Endothelial cell of umbilical vein (primary cell): Measurements from ENCODE around the gene COL18A1. TPM values are rescaled to one million over a fixed set of nuclear protein-coding genes. Genes with fewer than 3 reads are reported as not detected.

Experiments used
- BruUV-seq: library from RNA; stranded (reverse); fragments of 400-500 nt; replicated peaks from 2 replicates; lab custom pipeline; 2021; lab: Mats Ljungman, UMichigan
- CTCF ChIA-PET: fragments of 300-600, 350-600 bp; sonication (Branson Sonifier 250); formaldehyde crosslinking; loops from one replicate; lab custom pipeline; 2021; ENCODE audit warnings: antibody characterized with exemption, inconsistent platforms; lab: Charles Lee
- POLR2A ChIA-PET: fragments of 300-600, 350-600 bp; sonication (Branson Sonifier 250); formaldehyde crosslinking; loops from one replicate; lab custom pipeline; 2021; ENCODE audit warnings: antibody characterized with exemption, inconsistent platforms; lab: Charles Lee
- DNase-seq: peaks from one replicate; pipeline ENCODE4 v3.0.0-alpha.2; 2011; ENCODE audit warnings: low read depth, low spot score
- FAIRE-seq: peaks from 2 replicates; lab custom pipeline; 2011; peaks lifted over from hg19 to GRCh38; lab: Jason Lieb, UNC
- H2AFZ ChIP-seq: 2 replicates; pipeline ENCODE4 v1.6.0; 2012; ENCODE audit warnings: low read depth, low read length, control low read depth, inconsistent platforms
- H3K27ac ChIP-seq: 2 replicates; pipeline ENCODE4 v1.5.1; 2011; ENCODE audit warnings: low read depth, mild to moderate bottlenecking, control low read depth, low read length, moderate library complexity; ENCODE audit not compliant: insufficient read depth
- H3K27me3 ChIP-seq, 2 experiments: 2 replicates each; pipeline versions ENCODE4 v1.6.0 to v1.6.1; 2011; ENCODE audit warnings: low read length in 2 of 2, mixed read lengths in 1 of 2; ENCODE audit not compliant: control insufficient read depth in 2 of 2, insufficient read depth in 2 of 2
- H3K36me3 ChIP-seq, 2 experiments: 2 replicates in 1 of 2; 3 replicates in 1 of 2; pipeline ENCODE4 v1.5.1; 2011; ENCODE audit warnings: low read length in 2 of 2, mild to moderate bottlenecking in 1 of 2, moderate library complexity in 1 of 2; ENCODE audit not compliant: control insufficient read depth in 2 of 2, insufficient read depth in 2 of 2; ENCODE audit errors: extremely low read depth in 1 of 2
- H3K4me1 ChIP-seq: 3 replicates; pipeline ENCODE4 v1.5.1; 2011; ENCODE audit warnings: mild to moderate bottlenecking, low read length; ENCODE audit not compliant: control insufficient read depth, insufficient read depth; ENCODE audit errors: extremely low read depth
- H3K4me2 ChIP-seq: 2 replicates; pipeline ENCODE4 v1.6.1; 2011; ENCODE audit warnings: low read length, control low read depth, mixed read lengths; ENCODE audit not compliant: insufficient read depth
- H3K4me3 ChIP-seq, 3 experiments: fragments of 200-600 bp in 1 of 3; sonication (generic), shearing (Covaris generic) in 1 of 3; replicated peaks in 1 of 3; 2 replicates each; pipeline ENCODE4 v1.5.1; 2011 to 2016; ENCODE audit warnings: control low read depth in 3 of 3, low read length in 3 of 3, mild to moderate bottlenecking in 2 of 3, inconsistent platforms in 1 of 3, low read depth in 1 of 3, moderate library complexity in 1 of 3; ENCODE audit not compliant: insufficient read depth in 1 of 3
- H3K79me2 ChIP-seq: 2 replicates; pipeline ENCODE4 v1.6.0; 2012; ENCODE audit warnings: low read length, inconsistent platforms; ENCODE audit not compliant: control insufficient read depth, insufficient read depth
- H3K9ac ChIP-seq: replicated peaks from 2 replicates; pipeline ENCODE3; 2011; ENCODE audit warnings: low read length, control low read depth; ENCODE audit not compliant: insufficient read depth; ENCODE audit errors: extremely low read depth
- H3K9me1 ChIP-seq: replicated peaks from 3 replicates; pipeline ENCODE4 v1.6.0; 2011; ENCODE audit warnings: mild to moderate bottlenecking, low read length; ENCODE audit not compliant: control insufficient read depth, insufficient read depth; ENCODE audit errors: extremely low read depth
- H3K9me3 ChIP-seq: replicated peaks from 2 replicates; pipeline ENCODE4 v1.5.1; 2012; ENCODE audit warnings: low read length, inconsistent platforms; ENCODE audit not compliant: control insufficient read depth, insufficient read depth
- H4K20me1 ChIP-seq: replicated peaks from 2 replicates; pipeline ENCODE3; 2011; ENCODE audit warnings: mild to moderate bottlenecking, low read length; ENCODE audit not compliant: control insufficient read depth, insufficient read depth; ENCODE audit errors: extremely low read depth
- EZH2 ChIP-seq: IDR thresholded peaks from 2 replicates; pipeline ENCODE4 v1.6.1; 2012; ENCODE audit warnings: borderline replicate concordance, low read depth, mild to moderate bottlenecking, moderate library complexity, low read length, inconsistent platforms; ENCODE audit not compliant: severe bottlenecking
- FOS ChIP-seq: IDR thresholded peaks from 2 replicates; pipeline ENCODE4 v1.6.1; 2011; ENCODE audit warnings: mild to moderate bottlenecking, low read length, moderate library complexity, borderline replicate concordance; ENCODE audit not compliant: insufficient read depth
- GATA2 ChIP-seq: IDR thresholded peaks from 2 replicates; pipeline ENCODE4 v1.7.0; 2011; ENCODE audit warnings: low read depth, mild to moderate bottlenecking, moderate library complexity, mixed read lengths, low read length; ENCODE audit not compliant: insufficient read length, insufficient read depth
- JUN ChIP-seq: IDR thresholded peaks from 2 replicates; pipeline ENCODE4 v1.6.1; 2011; ENCODE audit warnings: borderline replicate concordance, low read depth; ENCODE audit not compliant: insufficient read length, insufficient read depth
- MYC ChIP-seq: IDR thresholded peaks from one replicate; pipeline ENCODE4 v1.6.1; 2011; ENCODE audit warnings: mild to moderate bottlenecking, low read depth, low read length
- POLR2A ChIP-seq: IDR thresholded peaks from 2 replicates; pipeline ENCODE4 v1.6.1; 2012; ENCODE audit warnings: low read depth, mild to moderate bottlenecking, control low read depth, low read length
- POLR2AphosphoS5 ChIP-seq: IDR thresholded peaks from 2 replicates; pipeline ENCODE4 v1.6.1; 2012; ENCODE audit warnings: low read depth, mild to moderate bottlenecking, control low read depth, low read length, moderate library complexity; ENCODE audit not compliant: insufficient read depth
- dilution Hi-C: fragments of 300-500 bp; cut with MboI; formaldehyde crosslinking; loops from one replicate; pipeline ENCODE4 v1.15.0; 2019; ENCODE audit warnings: low sequenced_read_pairs; ENCODE audit not compliant: extremely low pct_ligation_motif_present
- intact Hi-C: fragments of 100-400 bp; cut with micrococcal nuclease; formaldehyde crosslinking; loops from one replicate; pipeline ENCODE4 v1.10.0; 2022
- polyA plus RNA-seq, 4 experiments: library from polyadenylated mRNA; depleted of rRNA in 3 of 4; stranded (reverse) in 3 of 4; unstranded in 1 of 4; fragments of >200 nt; gene quantifications; 2 replicates each; pipeline versions ENCODE4 v1.2.1 to v1.2.3, GENCODE V29; 2011 to 2012; ENCODE audit warnings: missing spikeins in 1 of 4
- total RNA-seq: library from RNA; stranded (reverse); gene quantifications from 2 replicates; pipeline ENCODE4 v1.2.3, GENCODE V29; 2021
- TF ChIP-seq, protein P1 (sequence below), 2 donors: IDR thresholded peaks; 1 replicate in 1 of 2; 2 replicates in 1 of 2; pipeline ENCODE4 v1.5.1; 2011; ENCODE audit warnings: low read length in 2 of 2, mild to moderate bottlenecking in 2 of 2, moderate library complexity in 2 of 2, control low read depth in 1 of 2, inconsistent platforms in 1 of 2, low read depth in 1 of 2; ENCODE audit not compliant: insufficient read depth in 1 of 2; ENCODE audit errors: extremely low read depth in 1 of 2
- TF ChIP-seq, protein P2 (sequence below): IDR thresholded peaks from 2 replicates; pipeline ENCODE4 v1.6.1; 2011; ENCODE audit not compliant: insufficient read depth, insufficient read length

COL18A1 gene
- total and polyA plus RNA-seq, 2 donors (not counting 3 experiments of a cell fraction or from before 2014, with no cell fraction given): 198 to 252 TPM

DNA sequence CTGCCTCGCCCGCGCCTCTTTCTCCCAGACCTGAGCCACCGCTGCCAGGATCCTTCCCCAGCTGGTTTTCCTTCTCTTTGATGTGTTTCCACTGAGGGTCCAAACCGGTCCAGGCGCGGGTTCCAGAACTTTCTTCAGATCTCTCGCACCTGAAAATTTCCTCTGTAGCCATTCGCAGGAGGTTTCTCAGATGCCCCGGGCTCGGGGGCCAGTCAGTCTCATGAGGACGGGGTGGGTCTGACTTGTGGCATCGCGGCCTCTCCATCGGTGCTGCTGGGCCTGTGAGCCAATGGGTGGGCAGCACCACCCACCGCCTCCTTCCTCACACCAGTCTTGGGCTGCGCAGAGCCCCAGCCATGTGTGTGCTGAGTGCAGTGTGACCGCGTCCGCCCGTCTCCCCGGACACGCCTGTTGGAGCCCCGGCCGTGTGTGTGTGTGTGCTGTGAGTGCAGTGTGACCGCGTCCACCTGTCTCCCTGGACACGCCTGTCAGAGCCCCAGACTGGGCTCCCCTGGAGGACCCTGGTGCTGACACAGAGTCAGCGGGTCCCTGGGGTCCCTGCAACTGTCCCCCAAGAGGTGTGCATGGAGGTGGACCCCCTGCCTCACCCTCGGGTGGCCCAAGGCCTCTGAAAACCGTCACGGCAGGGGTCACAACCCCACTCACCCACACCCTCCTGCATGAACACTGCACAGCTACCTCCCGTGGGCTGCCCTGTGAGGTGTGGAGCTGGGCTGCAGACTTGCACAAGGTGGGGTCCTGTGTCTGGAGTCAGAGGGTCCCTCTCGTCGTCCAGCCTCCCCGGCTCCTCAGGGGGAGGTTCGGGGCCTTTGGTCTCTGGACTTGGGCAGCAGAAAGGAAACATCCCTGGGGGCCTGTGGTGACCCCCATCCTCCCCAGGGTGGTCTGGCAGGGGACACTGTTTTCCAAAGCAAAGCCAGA is 20.2 kb downstream of the COL18A1 start:
- H3K27ac ChIP-seq: no peak overlapping the region
- no peaks in the 10 kb centered on the region for H3K27me3 ChIP-seq
- H3K9ac ChIP-seq: no peak overlapping the region
- dilution Hi-C loops: no loop called here
- FAIRE-seq: no peak
- ChIA-PET CTCF (no interaction called here), POLR2A (no interaction called here)
- peaks cover 0 to 2% of the 10 kb centered on the region in 2 experiments for H3K36me3 ChIP-seq
- H3K4me1 ChIP-seq: peaks cover 12% of the 10 kb centered on the region
- no peaks in the 10 kb centered on the region for H3K9me3 ChIP-seq
- H3K9me1 ChIP-seq: no peaks in the 10 kb centered on the region
- H4K20me1 ChIP-seq: no peaks in the 10 kb centered on the region
- H3K4me2 ChIP-seq: no peak overlapping the region
- TF ChIP-seq, protein P1, sequence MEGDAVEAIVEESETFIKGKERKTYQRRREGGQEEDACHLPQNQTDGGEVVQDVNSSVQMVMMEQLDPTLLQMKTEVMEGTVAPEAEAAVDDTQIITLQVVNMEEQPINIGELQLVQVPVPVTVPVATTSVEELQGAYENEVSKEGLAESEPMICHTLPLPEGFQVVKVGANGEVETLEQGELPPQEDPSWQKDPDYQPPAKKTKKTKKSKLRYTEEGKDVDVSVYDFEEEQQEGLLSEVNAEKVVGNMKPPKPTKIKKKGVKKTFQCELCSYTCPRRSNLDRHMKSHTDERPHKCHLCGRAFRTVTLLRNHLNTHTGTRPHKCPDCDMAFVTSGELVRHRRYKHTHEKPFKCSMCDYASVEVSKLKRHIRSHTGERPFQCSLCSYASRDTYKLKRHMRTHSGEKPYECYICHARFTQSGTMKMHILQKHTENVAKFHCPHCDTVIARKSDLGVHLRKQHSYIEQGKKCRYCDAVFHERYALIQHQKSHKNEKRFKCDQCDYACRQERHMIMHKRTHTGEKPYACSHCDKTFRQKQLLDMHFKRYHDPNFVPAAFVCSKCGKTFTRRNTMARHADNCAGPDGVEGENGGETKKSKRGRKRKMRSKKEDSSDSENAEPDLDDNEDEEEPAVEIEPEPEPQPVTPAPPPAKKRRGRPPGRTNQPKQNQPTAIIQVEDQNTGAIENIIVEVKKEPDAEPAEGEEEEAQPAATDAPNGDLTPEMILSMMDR (IDR thresholded peaks at IDR 0.05; ENCODE audit: extremely low read depth in 1 of 2, insufficient read depth in 1 of 2, low read depth in 1 of 2, low read length in 2 of 2): no peak
- TF ChIP-seq POLR2AphosphoS5 (no peak), EZH2 (no peak), MYC (no peak), GATA2 (no peak), JUN (no peak), POLR2A (no peak), FOS (no peak)
- TF ChIP-seq, protein P2, sequence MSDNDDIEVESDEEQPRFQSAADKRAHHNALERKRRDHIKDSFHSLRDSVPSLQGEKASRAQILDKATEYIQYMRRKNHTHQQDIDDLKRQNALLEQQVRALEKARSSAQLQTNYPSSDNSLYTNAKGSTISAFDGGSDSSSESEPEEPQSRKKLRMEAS: no peak
- H2AFZ ChIP-seq: no peak overlapping the region
- no TSS peak for BruUV-seq
- H3K79me2 ChIP-seq: peaks cover 75% of the 10 kb centered on the region
- DNase-seq: no peak
- intact Hi-C loops: no loop called here
- H3K4me3 ChIP-seq: no peak overlapping the region
